Activated B cell treated with CpG ODN at 0.5 μM for 24 hours (primary cell): ENCODE data around the gene SLC19A1. TPM values are rescaled to one million over a fixed set of nuclear protein-coding genes. Genes with fewer than 3 reads are reported as not detected.

Experiments used
- ATAC-seq: fragments of 200-7000 bp; cut with Tn5 transposase; one replicate; pipeline ENCODE4 v1.10.0; 2021; ENCODE audit warnings: low read depth, mild to moderate bottlenecking, moderate library complexity
- CTCF ChIA-PET: fragments of 350-600 bp; sonication (Branson Sonifier 250); formaldehyde crosslinking; loops from one replicate; lab custom pipeline; 2021; ENCODE audit warnings: antibody characterized with exemption; lab: Charles Lee
- POLR2A ChIA-PET: fragments of 350-600 bp; sonication (Branson Sonifier 250); formaldehyde crosslinking; loops from one replicate; lab custom pipeline; 2021; ENCODE audit warnings: antibody characterized with exemption; lab: Charles Lee
- DNase-seq: peaks from one replicate; pipeline ENCODE4 v3.0.0; 2022
- H3K27ac Mint-ChIP-seq: one replicate; pipeline ENCODE4 v1.8.0; 2020; ENCODE audit warnings: mixed read lengths
- H3K27me3 Mint-ChIP-seq: one replicate; pipeline ENCODE4 v1.8.0; 2021; ENCODE audit warnings: mixed read lengths
- H3K36me3 Mint-ChIP-seq: one replicate; pipeline ENCODE4 v1.8.0; 2021; ENCODE audit warnings: low read depth, mixed read lengths
- H3K4me1 Mint-ChIP-seq: one replicate; pipeline ENCODE4 v1.8.0; 2021; ENCODE audit warnings: mixed read lengths
- H3K4me3 Mint-ChIP-seq: one replicate; pipeline ENCODE4 v1.8.0; 2020; ENCODE audit warnings: mild to moderate bottlenecking, mixed read lengths
- H3K9me3 Mint-ChIP-seq: one replicate; pipeline ENCODE4 v1.8.0; 2020; ENCODE audit warnings: mixed read lengths
- intact Hi-C: fragments of 100-400 bp; cut with micrococcal nuclease; formaldehyde crosslinking; loops from one replicate; pipeline ENCODE4 v1.15.1; 2024
- total RNA-seq: library from RNA; stranded (reverse); gene quantifications from 2 replicates; pipeline ENCODE4 v1.2.3, GENCODE V29; 2022
- TF ChIP-seq, protein P1 (sequence below): fragments of 200-600 bp; IDR thresholded peaks from one replicate; pipeline ENCODE4 v1.8.0; 2022; ENCODE audit warnings: antibody characterized with exemption, mild to moderate bottlenecking

The SLC19A1 gene
- total RNA-seq, 1 donor from 2014 or later, result 10.7 TPM

DNA sequence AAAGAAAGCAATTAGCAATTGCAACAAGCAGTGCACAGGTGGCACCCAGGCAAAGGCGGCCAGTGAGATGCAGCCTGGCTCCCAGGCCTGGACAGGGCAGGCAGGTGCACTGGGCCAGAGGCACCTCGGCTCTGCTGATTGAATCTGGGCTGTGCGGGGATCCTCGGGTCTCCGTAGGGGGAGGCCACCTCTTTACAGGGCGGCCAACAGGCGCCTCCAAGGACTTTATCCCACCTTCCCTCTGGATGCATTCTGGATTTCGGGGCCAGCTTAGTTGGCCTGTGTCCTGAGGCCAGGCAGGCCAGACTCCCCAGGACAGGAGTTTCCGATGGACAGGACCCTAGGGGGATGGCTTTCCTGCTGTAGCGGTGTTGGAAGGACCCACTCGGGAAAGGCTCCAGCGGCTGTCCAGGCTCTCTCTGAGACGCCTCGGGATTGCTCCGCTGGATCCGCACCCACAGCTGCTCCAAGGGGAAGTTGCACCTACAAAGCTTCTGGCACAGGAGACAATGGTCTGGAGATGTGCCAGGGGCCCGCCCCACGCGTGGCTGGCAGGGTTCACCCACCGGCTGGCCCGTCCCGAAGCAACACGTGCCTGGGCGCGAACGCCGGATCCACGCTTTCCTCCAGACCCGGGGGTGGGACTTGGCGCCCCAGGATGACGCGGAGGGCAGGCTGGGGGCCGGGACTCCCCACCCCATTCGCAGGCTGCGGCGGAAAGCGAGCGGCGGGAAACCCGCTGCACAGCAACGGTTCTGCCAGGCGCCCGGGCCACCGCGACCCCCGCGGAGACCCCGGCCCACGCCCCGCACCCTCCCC, 810 bp downstream of the SLC19A1 start:
- ChIA-PET POLR2A (no interaction called here), CTCF (no interaction called here)
- intact Hi-C loops, result loop anchor here (1.0 to 5.0 kb wide), 6 partner anchors 10 to 254 kb away; partner anchors contain the start of gene POFUT2
- H3K4me1 Mint-ChIP-seq, result peaks cover 4% of the 10 kb centered on the region
- H3K36me3 Mint-ChIP-seq, result peaks cover 2% of the 10 kb centered on the region
- H3K4me3 Mint-ChIP-seq, result peak overlapping the region; percentile 77
- DNase-seq (peak; percentile 48), ATAC-seq (peak; percentile 62)
- H3K27ac Mint-ChIP-seq, result no peak overlapping the region
- H3K9me3 Mint-ChIP-seq, result no peaks in the 10 kb centered on the region
- H3K27me3 Mint-ChIP-seq, result no peaks in the 10 kb centered on the region
- TF ChIP-seq, protein P1, sequence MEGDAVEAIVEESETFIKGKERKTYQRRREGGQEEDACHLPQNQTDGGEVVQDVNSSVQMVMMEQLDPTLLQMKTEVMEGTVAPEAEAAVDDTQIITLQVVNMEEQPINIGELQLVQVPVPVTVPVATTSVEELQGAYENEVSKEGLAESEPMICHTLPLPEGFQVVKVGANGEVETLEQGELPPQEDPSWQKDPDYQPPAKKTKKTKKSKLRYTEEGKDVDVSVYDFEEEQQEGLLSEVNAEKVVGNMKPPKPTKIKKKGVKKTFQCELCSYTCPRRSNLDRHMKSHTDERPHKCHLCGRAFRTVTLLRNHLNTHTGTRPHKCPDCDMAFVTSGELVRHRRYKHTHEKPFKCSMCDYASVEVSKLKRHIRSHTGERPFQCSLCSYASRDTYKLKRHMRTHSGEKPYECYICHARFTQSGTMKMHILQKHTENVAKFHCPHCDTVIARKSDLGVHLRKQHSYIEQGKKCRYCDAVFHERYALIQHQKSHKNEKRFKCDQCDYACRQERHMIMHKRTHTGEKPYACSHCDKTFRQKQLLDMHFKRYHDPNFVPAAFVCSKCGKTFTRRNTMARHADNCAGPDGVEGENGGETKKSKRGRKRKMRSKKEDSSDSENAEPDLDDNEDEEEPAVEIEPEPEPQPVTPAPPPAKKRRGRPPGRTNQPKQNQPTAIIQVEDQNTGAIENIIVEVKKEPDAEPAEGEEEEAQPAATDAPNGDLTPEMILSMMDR, result no peak

DNA sequence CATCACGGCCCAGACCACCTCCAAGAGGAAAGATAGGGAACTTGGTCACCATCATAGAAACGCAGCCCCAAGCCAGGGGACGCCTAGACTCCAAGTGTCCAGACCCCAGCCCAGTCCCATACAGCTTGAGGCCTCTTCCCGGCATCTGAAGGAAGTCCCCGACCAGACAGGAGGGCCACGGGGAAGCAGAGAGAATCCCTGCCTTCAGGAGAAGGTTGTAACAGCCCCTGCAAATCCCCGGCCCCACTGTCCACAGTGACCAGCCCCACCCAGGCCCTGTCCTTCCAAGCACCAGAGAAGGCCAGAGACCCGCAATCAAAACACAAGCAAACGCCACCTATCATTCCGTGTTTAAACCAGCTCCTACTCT, 1.7 kb downstream of the SLC19A1 start:
- DNase-seq, result peak; percentile 10
- H3K9me3 Mint-ChIP-seq, result no peaks in the 10 kb centered on the region

GRCh38 chr21:45539796-45540600, 2.2 kb downstream of the SLC19A1 start:
- ChIA-PET POLR2A (no interaction called here), CTCF (no interaction called here)
- Mint-ChIP-seq H3K27me3 (no peaks in the 10 kb centered on the region), H3K4me3 (peak overlapping the region; percentile 77), H3K9me3 (no peaks in the 10 kb centered on the region), H3K36me3 (peaks cover 2% of the 10 kb centered on the region), H3K27ac (no peak overlapping the region), H3K4me1 (peaks cover 4% of the 10 kb centered on the region)
- TF ChIP-seq, protein P1, result no peak
- intact Hi-C loops, result loop anchor here (5.0 kb wide), 2 partner anchors 63 to 253 kb away; partner anchors contain the start of gene POFUT2
- DNase-seq (peak; percentile 13), ATAC-seq (no peak)

More for the DNA sequence above, 1.7 kb downstream of the SLC19A1 start:
- TF ChIP-seq, protein P1, result no peak
- ATAC-seq, result no peak
- Mint-ChIP-seq H3K4me1 (peaks cover 4% of the 10 kb centered on the region), H3K27ac (no peak overlapping the region), H3K27me3 (no peaks in the 10 kb centered on the region), H3K36me3 (peaks cover 2% of the 10 kb centered on the region), H3K4me3 (peak overlapping the region; percentile 77)
- POLR2A ChIA-PET, result no interaction called here
- intact Hi-C loops, result loop anchor here (5.0 kb wide), 2 partner anchors 63 to 253 kb away; partner anchors contain the start of gene POFUT2
- CTCF ChIA-PET, result no interaction called here

DNA sequence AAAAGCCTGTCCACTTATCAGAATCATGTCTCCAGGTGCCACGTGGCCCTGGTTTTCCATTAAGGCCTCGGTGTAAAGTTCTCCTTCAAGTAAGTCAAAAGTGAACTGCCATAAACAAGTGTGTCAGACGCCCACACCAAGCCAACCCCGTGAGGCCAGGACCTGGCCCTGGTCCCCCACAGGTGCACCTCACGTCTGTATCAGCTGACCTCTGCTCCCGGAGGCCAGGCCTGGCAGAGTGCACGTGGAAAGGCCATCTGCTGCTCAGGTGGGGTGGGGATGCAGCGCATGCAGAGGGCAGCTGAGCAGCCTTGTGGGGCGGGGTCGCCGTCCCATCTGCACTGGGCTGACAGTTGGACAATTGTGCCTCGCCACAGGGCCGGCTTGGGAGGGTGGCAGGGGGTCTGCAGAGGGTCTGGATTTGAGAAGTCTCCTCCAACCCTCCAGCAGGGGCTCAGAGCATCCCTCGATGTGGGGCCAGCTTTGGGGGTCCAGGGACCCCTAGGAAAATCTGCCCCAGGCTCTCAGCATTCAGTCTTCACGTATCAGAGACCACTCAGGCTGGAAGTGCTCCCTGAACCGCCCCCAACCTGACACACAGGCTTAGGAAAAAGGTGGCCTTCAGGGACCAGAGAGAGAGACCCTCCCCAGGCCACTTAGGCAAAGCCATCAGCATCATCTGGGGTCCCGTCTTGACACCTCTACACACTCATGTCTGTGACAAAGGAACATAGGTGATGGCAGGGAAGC, 3.0 kb downstream of the SLC19A1 start:
- no peak overlapping the region for H3K27ac Mint-ChIP-seq
- DNase-seq (peak; percentile 12), ATAC-seq (no peak)
- H3K4me1 Mint-ChIP-seq, result peaks cover 4% of the 10 kb centered on the region
- CTCF ChIA-PET, result no interaction called here
- H3K9me3 Mint-ChIP-seq, result no peaks in the 10 kb centered on the region
- TF ChIP-seq, protein P1, result no peak
- H3K4me3 Mint-ChIP-seq, result no peak overlapping the region
- POLR2A ChIA-PET, result no interaction called here
- H3K27me3 Mint-ChIP-seq, result no peaks in the 10 kb centered on the region
- peaks cover 2% of the 10 kb centered on the region for H3K36me3 Mint-ChIP-seq
- intact Hi-C loops, result no loop called here
